ENCODE results near the gene TNP2.
"Not testable (repeated sequence)": the region's sequence is repeated elsewhere in the genome, so short reads cannot be mapped to it uniquely, and the experiment has no call there.

Gene TNP2

GRCh38 chr16:11300560-11300892 is 31.4 kb upstream of the TNP2 start:
- in situ Hi-C loops (cut with MboI; ENCODE audit: low sequenced_read_pairs) = no loop called here

- in situ Hi-C loops (cut with MboI; ENCODE audit: low sequenced_read_pairs) = no loop called here
Measured at GRCh38 chr16:11299865-11300559, 30.9 kb upstream of the TNP2 start.

- in situ Hi-C loops (cut with MboI; ENCODE audit: low sequenced_read_pairs) = not testable (repeated sequence)
Measured at GRCh38 chr16:11298950-11299547, 29.9 kb upstream of the TNP2 start.

- in situ Hi-C loops (cut with MboI; ENCODE audit: low sequenced_read_pairs) = no loop called here
Measured at GRCh38 chr16:11298143-11298900, 29.2 kb upstream of the TNP2 start.

GRCh38 chr16:11297492-11298142 is 28.5 kb upstream of the TNP2 start:
- in situ Hi-C loops (cut with MboI; ENCODE audit: low sequenced_read_pairs) = no loop called here

GRCh38 chr16:11296706-11297491 is 27.8 kb upstream of the TNP2 start:
- in situ Hi-C loops (cut with MboI; ENCODE audit: low sequenced_read_pairs) = no loop called here

DNA sequence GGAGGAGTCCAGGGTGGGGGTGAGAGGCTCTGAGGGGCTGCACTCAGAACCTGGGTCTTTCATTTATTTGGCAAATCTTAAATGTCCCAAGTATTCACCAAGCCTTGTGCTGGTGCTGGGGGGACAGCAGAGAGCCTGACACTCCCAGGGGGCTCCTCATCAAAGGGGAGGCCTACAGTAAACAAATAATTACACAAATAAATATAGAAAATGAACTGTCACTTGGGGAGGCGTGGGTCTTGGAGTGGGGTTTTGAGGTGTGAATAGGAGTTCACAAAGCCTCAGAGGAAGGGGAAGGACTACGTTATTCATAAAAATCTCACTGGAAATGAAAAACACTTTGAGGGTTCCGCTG is 27.2 kb upstream of the TNP2 start:
- in situ Hi-C loops (cut with MboI; ENCODE audit: low sequenced_read_pairs) = no loop called here

GRCh38 chr16:11295672-11296071 is 26.5 kb upstream of the TNP2 start:
- in situ Hi-C loops (cut with MboI; ENCODE audit: low sequenced_read_pairs) = no loop called here

DNA sequence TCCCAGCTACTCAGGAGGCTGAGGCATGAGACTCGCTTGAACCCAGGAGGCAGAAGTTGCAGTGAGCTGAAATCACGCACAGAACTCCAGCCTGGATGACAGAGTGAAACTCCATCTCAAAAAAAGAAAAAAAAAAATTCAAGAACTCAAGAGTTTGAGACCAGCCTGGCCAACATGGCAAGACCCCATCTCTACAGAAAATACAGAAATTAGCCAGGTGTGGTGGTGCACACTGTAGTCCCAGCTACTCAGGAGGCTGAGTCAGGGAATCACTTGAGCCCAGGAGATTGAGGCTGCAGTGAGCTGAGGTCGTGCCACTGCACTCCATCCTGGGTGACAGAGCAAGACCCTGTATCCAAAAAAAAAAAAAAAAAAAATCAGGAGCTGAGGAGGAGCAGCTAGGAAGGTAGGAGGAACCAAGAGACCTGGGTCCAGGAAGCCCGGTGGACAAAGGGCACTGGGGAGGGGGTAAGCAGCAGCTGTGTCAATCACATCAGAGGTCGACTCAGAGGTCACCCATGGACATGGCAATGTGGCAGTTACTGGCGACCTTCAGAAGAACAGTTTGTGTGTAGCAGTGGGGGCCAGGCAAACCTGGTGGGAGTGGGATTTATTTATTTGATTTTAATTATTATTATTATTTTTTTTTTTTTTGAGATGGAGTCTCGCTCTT is 23.1 kb upstream of the TNP2 start:
- in situ Hi-C loops (cut with MboI; ENCODE audit: low sequenced_read_pairs) = no loop called here

GRCh38 chr16:11291091-11291703 is 22.1 kb upstream of the TNP2 start:
- in situ Hi-C loops (cut with MboI; ENCODE audit: low sequenced_read_pairs) = no loop called here

DNA sequence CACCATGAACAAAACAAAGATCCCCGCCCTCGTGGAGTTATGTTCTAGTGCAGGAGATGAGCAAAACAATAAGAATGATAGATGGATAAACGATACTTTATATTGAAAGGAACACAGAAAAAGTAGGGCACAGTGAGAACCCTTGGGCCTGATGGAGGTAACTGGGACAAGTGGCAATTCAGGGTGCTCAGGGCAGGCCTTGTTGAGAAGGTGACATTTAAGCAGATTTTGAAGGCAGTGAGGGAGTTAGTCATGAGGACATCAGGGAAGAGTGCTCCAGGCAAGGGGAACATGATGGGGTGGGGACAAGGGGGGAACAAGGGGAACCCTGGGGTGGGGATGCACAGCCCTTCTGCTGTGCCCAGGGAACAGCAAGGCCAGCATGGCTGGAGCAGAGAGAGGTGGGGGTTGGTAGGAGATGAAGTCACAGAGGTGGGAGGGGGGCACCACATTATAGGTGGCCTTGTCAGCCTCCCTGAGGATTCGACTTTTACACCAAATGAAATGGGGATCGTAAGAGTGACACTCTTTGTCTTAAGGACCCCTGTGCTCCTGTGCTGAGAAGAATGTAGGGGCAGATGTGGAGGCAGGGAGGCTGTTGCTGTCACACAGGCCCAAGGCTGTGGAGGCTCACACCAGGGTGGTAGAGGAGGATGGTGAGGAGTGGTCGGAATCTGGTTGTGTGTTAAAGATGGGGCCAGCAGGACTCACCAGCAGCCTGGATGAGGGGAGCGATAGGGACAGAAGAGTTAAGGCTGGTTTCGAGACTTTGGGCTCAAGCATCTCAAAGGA is 21.2 kb upstream of the TNP2 start:
- in situ Hi-C loops (cut with MboI; ENCODE audit: low sequenced_read_pairs) = no loop called here

DNA sequence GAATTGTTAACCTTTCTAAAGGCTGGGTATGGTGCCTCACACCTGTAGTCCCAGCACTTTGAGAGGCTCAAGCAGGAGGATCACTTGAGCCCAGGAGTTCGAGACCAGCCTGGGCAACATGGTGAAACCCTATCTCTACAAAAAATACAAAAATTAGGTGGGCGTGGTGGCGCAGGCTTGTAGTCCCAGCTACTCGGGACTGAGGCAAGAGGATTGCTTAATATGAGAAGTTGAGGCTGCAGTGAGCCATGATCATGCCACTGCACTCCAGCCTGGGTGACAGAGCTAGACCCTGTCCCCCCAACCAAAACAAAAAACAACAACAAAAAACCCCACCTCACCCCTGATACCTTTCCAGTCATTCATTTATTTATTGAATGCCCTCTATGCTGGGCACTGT is 20.6 kb upstream of the TNP2 start:
- in situ Hi-C loops (cut with MboI; ENCODE audit: low sequenced_read_pairs) = not testable (repeated sequence)

GRCh38 chr16:11289202-11289601 is 20.1 kb upstream of the TNP2 start:
- in situ Hi-C loops (cut with MboI; ENCODE audit: low sequenced_read_pairs) = no loop called here

GRCh38 chr16:11285842-11286241 is 16.7 kb upstream of the TNP2 start:
- in situ Hi-C loops (cut with MboI; ENCODE audit: low sequenced_read_pairs) = no loop called here

GRCh38 chr16:11283820-11284248 is 14.7 kb upstream of the TNP2 start:
- in situ Hi-C loops (cut with MboI; ENCODE audit: low sequenced_read_pairs) = no loop called here

- in situ Hi-C loops (cut with MboI; ENCODE audit: low sequenced_read_pairs) = no loop called here
Measured at GRCh38 chr16:11280616-11281522, 11.7 kb upstream of the TNP2 start, which contains the start of gene PRM1. PRM1 (minus strand) TSS chr16:11281330; CDS start chr16:11281238, 92 bp downstream.

GRCh38 chr16:11278681-11279628 is 9.8 kb upstream of the TNP2 start:
- in situ Hi-C loops (cut with MboI; ENCODE audit: low sequenced_read_pairs) = no loop called here

Measured in HL-60/S4 treated with retinoic acid at 250 ng/mL for 4 days and 3 days (cell line).